Suprapubic skin (tissue), 4 donors: Measurements from ENCODE around the gene DNAH9.

Source experiments
- EP300 ChIP-seq: sonication (generic); formaldehyde crosslinking; IDR thresholded peaks from one replicate; pipeline ENCODE4 v1.6.1; 2017; ENCODE audit warnings: antibody characterized with exemption
- POLR2A ChIP-seq, 2 donors: fragments of 450-650 bp; IDR thresholded peaks; one replicate each; pipeline ENCODE4 v1.6.1; 2017; ENCODE audit warnings: antibody characterized with exemption in 2 of 2, mild to moderate bottlenecking in 2 of 2, moderate library complexity in 2 of 2
- POLR2AphosphoS5 ChIP-seq, 3 donors: sonication (generic); formaldehyde crosslinking; IDR thresholded peaks; one replicate each; pipeline ENCODE4 v1.6.1; 2017; ENCODE audit warnings: antibody characterized with exemption in 3 of 3
- TF ChIP-seq, protein P1 (sequence below), 2 donors: fragments of 200-600 bp in 1 of 2; fragments of 450-650 bp in 1 of 2; sonication (generic) in 1 of 2; IDR thresholded peaks; one replicate each; pipeline ENCODE4 v1.5.1; 2016 to 2019; ENCODE audit warnings: antibody characterized with exemption in 2 of 2, mild to moderate bottlenecking in 1 of 2, moderate library complexity in 1 of 2

DNA sequence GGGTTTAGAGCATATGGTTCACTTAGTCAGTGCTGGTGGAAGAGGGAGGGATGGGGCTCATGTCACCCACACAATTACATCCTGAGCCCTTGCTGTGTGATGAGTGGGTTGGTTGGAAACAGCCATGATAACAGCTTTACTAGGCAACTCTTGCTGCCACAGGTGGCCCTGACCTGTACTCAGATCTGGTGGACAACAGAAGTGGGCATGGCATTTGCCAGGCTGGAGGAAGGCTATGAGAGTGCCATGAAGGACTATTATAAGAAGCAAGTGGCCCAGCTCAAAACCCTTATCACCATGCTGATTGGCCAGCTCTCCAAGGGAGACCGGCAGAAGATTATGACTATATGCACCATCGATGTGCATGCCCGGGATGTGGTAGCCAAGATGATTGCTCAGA lies 105.8 kb downstream of the DNAH9 start:
- TF ChIP-seq, protein P1, sequence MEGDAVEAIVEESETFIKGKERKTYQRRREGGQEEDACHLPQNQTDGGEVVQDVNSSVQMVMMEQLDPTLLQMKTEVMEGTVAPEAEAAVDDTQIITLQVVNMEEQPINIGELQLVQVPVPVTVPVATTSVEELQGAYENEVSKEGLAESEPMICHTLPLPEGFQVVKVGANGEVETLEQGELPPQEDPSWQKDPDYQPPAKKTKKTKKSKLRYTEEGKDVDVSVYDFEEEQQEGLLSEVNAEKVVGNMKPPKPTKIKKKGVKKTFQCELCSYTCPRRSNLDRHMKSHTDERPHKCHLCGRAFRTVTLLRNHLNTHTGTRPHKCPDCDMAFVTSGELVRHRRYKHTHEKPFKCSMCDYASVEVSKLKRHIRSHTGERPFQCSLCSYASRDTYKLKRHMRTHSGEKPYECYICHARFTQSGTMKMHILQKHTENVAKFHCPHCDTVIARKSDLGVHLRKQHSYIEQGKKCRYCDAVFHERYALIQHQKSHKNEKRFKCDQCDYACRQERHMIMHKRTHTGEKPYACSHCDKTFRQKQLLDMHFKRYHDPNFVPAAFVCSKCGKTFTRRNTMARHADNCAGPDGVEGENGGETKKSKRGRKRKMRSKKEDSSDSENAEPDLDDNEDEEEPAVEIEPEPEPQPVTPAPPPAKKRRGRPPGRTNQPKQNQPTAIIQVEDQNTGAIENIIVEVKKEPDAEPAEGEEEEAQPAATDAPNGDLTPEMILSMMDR (IDR thresholded peaks at IDR 0.05) = no peak
- TF ChIP-seq EP300 = no peak
- no peak for TF ChIP-seq POLR2A (IDR thresholded peaks at IDR 0.05)
- TF ChIP-seq POLR2AphosphoS5 (IDR thresholded peaks at IDR 0.05) = no peak
